Ascending aorta (tissue), 2 donors: ENCODE measurements around the gene SORT1. TPM values are rescaled to one million over a fixed set of nuclear protein-coding genes. Genes with fewer than 3 reads are reported as not detected.

Source experiments
- DNase-seq, 2 donors: peaks; one replicate each; pipeline ENCODE4 v3.0.0-alpha.2; 2019; ENCODE audit warnings: low spot score in 2 of 2
- H3K27ac ChIP-seq, 2 donors: fragments of 200-600 bp; sonication (generic); one replicate each; pipeline ENCODE4 v1.5.1; 2016 to 2017; ENCODE audit warnings: mild to moderate bottlenecking in 1 of 2
- H3K27me3 ChIP-seq: fragments of 200-600 bp; sonication (generic); one replicate; pipeline ENCODE4 v1.5.1; 2017
- H3K36me3 ChIP-seq, 2 donors: fragments of 200-600 bp; sonication (generic); one replicate each; pipeline ENCODE4 v1.5.1; 2016
- H3K4me1 ChIP-seq, 2 donors: fragments of 200-600 bp; sonication (generic); one replicate each; pipeline ENCODE4 v1.5.1; 2016 to 2017; ENCODE audit warnings: mild to moderate bottlenecking in 1 of 2
- H3K4me3 ChIP-seq, 2 donors: fragments of 200-600 bp; sonication (generic); one replicate each; pipeline ENCODE4 v1.5.1; 2016 to 2017; ENCODE audit warnings: mild to moderate bottlenecking in 1 of 2
- H3K9me3 ChIP-seq, 2 donors: fragments of 200-600 bp; sonication (generic); one replicate each; pipeline ENCODE4 v1.5.1; 2016
- CTCF ChIP-seq, 3 experiments: fragments of 200-600 bp in 2 of 3; fragments of 450-650 bp in 1 of 3; sonication (generic) in 2 of 3; IDR thresholded peaks; one replicate each; pipeline ENCODE4 v1.5.1; 2016 to 2019; ENCODE audit warnings: antibody characterized with exemption in 3 of 3, mild to moderate bottlenecking in 1 of 3, moderate library complexity in 1 of 3
- intact Hi-C: fragments of 100-400 bp; cut with DNase I; formaldehyde crosslinking; loops from one replicate; pipeline ENCODE4 v1.15.1; 2023
- total RNA-seq: library from RNA; depleted of rRNA; stranded (reverse); fragments of >200 nt; gene quantifications from one replicate; pipeline ENCODE4 v1.1.0, GENCODE V29; 2016

The SORT1 gene
- total RNA-seq, 1 donor from 2014 or later, result 111 TPM

GRCh38 chr1:109434484-109434883, 36.8 kb upstream of the SORT1 start:
- no peak for DNase-seq
- no peaks in the 10 kb centered on the region for H3K9me3 ChIP-seq
- H3K4me3 ChIP-seq, result no peak overlapping the region
- H3K27me3 ChIP-seq, result no peaks in the 10 kb centered on the region
- H3K4me1 ChIP-seq, result no peaks in the 10 kb centered on the region
- H3K27ac ChIP-seq, result no peak overlapping the region
- no peak for TF ChIP-seq CTCF (IDR thresholded peaks at IDR 0.05)
- no peaks in the 10 kb centered on the region for H3K36me3 ChIP-seq
- intact Hi-C loops, result no loop called here

GRCh38 chr1:109433322-109433721, 35.6 kb upstream of the SORT1 start:
- intact Hi-C loops, result no loop called here
- Histone ChIP-seq H3K4me3 (no peak overlapping the region), H3K27ac (no peak overlapping the region), H3K27me3 (no peaks in the 10 kb centered on the region), H3K36me3 (no peaks in the 10 kb centered on the region), H3K4me1 (no peaks in the 10 kb centered on the region), H3K9me3 (no peaks in the 10 kb centered on the region)
- TF ChIP-seq CTCF (IDR thresholded peaks at IDR 0.05), result no peak
- DNase-seq, result no peak

- no peak for DNase-seq
- Histone ChIP-seq H3K9me3 (no peaks in the 10 kb centered on the region), H3K27me3 (no peaks in the 10 kb centered on the region), H3K4me1 (peaks cover 0 to 3% of the 10 kb centered on the region in 2 donors), H3K4me3 (no peak overlapping the region), H3K36me3 (no peaks in the 10 kb centered on the region), H3K27ac (no peak overlapping the region)
- no peak for TF ChIP-seq CTCF (IDR thresholded peaks at IDR 0.05)
- intact Hi-C loops, result no loop called here
These were observed 34.6 kb upstream of the SORT1 start for GRCh38 chr1:109432336-109432735.

- TF ChIP-seq CTCF (IDR thresholded peaks at IDR 0.05), result no peak
- Histone ChIP-seq H3K4me3 (peak overlapping the region; percentile 77 to 87), H3K27ac (peak overlapping the region; percentile 87), H3K27me3 (no peaks in the 10 kb centered on the region), H3K4me1 (peaks cover 4 to 12% of the 10 kb centered on the region in 2 donors), H3K36me3 (no peaks in the 10 kb centered on the region), H3K9me3 (no peaks in the 10 kb centered on the region)
- intact Hi-C loops, result loop anchor here (1.0 to 5.0 kb wide), 3 partner anchors 39 to 465 kb away; partner anchors contain the start of genes CLCC1 and SYPL2
- no peak for DNase-seq
These were observed 29.4 kb upstream of the SORT1 start for GRCh38 chr1:109427171-109427467.

- intact Hi-C loops, result loop anchor here (1.0 to 5.0 kb wide), 6 partner anchors 40 to 464 kb away; partner anchors contain the start of genes ATXN7L2, CLCC1, PSRC1 and SYPL2
- peak; percentile 97 to 99 for DNase-seq
- no peak for TF ChIP-seq CTCF (IDR thresholded peaks at IDR 0.05)
- Histone ChIP-seq H3K36me3 (peaks cover 0 to under 1% of the 10 kb centered on the region in 2 donors), H3K4me3 (peak within 1 kb of the TSS; percentile 77 to 87), H3K27ac (peak within 1 kb of the TSS; percentile 87), H3K9me3 (no peaks in the 10 kb centered on the region), H3K4me1 (peaks cover 4 to 12% of the 10 kb centered on the region in 2 donors), H3K27me3 (no peaks in the 10 kb centered on the region)
These were observed 28.8 kb upstream of the SORT1 start, which contains the start of gene PSMA5 for GRCh38 chr1:109426281-109427170. TSS of gene PSMA5 (minus strand) at chr1:109426448. CDS start at chr1:109426330, 118 bp downstream.
